Measurements from ENCODE around the gene NKD1.
A peak's percentile ranks its signal among the peaks of the same experiment; 100 is the strongest.

Gene NKD1

DNA sequence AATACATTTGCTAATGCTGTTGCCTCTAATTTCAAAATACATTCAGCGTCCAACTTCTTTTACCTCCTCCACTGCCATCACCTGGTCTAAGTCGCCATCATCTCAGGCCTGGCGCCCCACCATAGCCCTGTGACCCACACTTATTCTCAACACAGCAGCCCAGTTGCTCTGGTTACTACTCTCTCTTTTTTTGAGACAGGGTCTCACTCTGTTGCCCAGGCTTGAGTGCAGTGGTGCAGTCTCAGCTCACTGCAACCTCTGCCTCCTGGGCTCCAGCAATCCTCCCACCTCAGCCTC, 7.5 kb upstream of the NKD1 start:
- no peak for TF ChIP-seq CTCF (IDR thresholded peaks at IDR 0.05; ENCODE audit: control insufficient read depth, insufficient read depth, low read depth, low read length, missing control alignments)
- no peak for DNase-seq (ENCODE audit: low read depth)
- no peak overlapping the region for H3K4me3 ChIP-seq (ENCODE audit: control insufficient read depth, low read depth, low read length)

DNA sequence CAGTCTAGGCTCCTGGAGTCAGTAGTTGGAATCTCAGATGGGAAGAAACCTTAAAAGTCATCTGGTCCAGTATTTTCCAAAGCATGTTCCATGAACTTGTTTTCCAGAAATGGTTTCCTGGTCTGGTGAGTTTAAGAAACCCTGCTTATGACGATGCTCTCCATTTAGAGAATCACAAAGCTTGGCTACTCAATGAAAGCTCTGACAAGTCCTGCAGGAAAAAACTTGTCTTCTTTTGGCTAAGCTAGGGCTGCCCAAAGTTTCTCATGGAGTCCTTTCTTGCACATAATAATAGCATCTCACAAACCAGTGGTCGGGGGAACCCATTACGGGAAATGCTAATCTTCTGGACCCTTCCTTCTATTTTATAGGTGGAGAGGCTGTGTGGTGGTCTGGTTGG, 5.5 kb upstream of the NKD1 start:
- H3K4me3 ChIP-seq (ENCODE audit: control insufficient read depth, low read depth, low read length) = no peak overlapping the region
- no peak for DNase-seq (ENCODE audit: low read depth)
- no peak for TF ChIP-seq CTCF (IDR thresholded peaks at IDR 0.05; ENCODE audit: control insufficient read depth, insufficient read depth, low read depth, low read length, missing control alignments)

DNA sequence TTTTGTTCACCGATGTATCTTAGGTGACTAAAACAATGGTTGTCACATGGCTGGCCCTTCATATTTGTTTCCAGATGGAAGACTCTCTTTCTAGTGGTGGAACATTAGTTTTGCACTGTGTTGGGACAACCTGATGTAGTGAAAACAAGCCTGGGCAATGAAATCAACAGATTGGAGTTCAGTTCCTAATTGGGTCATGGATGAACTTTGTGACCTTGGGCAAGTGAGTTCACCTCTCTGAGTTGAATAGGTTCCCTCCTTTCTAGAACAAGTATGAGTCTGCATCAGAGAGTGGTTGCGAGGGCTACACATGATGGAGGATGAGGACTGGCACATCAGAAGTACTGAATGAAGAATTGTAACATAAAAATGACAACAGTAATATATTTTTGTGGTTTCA, 2.1 kb upstream of the NKD1 start:
- no peak overlapping the region for H3K4me3 ChIP-seq (ENCODE audit: control insufficient read depth, low read depth, low read length)
- no peak for TF ChIP-seq CTCF (IDR thresholded peaks at IDR 0.05; ENCODE audit: control insufficient read depth, insufficient read depth, low read depth, low read length, missing control alignments)
- DNase-seq (ENCODE audit: low read depth) = no peak

- no peak for DNase-seq (ENCODE audit: low read depth)
- H3K4me3 ChIP-seq (ENCODE audit: control insufficient read depth, low read depth, low read length) = peak overlapping the region; percentile 44
- no peak for TF ChIP-seq CTCF (IDR thresholded peaks at IDR 0.05; ENCODE audit: control insufficient read depth, insufficient read depth, low read depth, low read length, missing control alignments)
Observed at GRCh38 chr16:50547340-50548124, 664 bp upstream of the NKD1 start.

- TF ChIP-seq CTCF (IDR thresholded peaks at IDR 0.05; ENCODE audit: control insufficient read depth, insufficient read depth, low read depth, low read length, missing control alignments) = no peak
- peak overlapping the region; percentile 24 for H3K4me3 ChIP-seq (ENCODE audit: control insufficient read depth, low read depth, low read length)
- no peak for DNase-seq (ENCODE audit: low read depth)
Observed at GRCh38 chr16:50548909-50549560, 839 bp downstream of the NKD1 start.

DNA sequence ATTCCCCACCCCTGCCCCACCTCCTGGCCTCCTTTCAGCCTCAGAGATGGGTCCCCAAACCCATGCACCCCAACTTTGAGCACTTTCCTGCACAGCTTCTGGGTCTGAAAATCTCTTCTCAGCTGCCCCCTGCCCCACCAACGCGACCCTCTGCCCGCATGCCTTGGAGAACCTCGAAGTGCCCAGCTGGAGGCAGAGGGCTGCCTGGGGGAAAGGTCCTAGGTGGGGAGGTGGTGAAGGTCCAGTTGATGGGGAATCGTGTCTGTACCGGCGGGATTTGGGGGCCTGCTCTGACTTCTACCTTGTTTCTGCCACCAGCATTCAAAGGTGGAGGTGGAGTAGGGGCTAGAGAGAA, 1.3 kb downstream of the NKD1 start:
- no peak overlapping the region for H3K4me3 ChIP-seq (ENCODE audit: control insufficient read depth, low read depth, low read length)
- no peak for DNase-seq (ENCODE audit: low read depth)

More for the DNA sequence above, 1.3 kb downstream of the NKD1 start:
- TF ChIP-seq CTCF (IDR thresholded peaks at IDR 0.05; ENCODE audit: control insufficient read depth, insufficient read depth, low read depth, low read length, missing control alignments) = no peak

Measured in AG09309 (cell line).